GM23248 (cell line): ENCODE data around the gene G0S2. TPM values are rescaled to one million over a fixed set of nuclear protein-coding genes. Genes with fewer than 3 reads are reported as not detected.

Experiments
- DNase-seq: peaks from one replicate; pipeline ENCODE4 v3.0.0-alpha.2; 2015
- H2AFZ ChIP-seq: fragments of 200-600 bp; sonication (generic); 2 replicates; pipeline ENCODE4 v1.6.1; 2016; ENCODE audit warnings: antibody characterized with exemption
- H3F3A ChIP-seq: fragments of 200-600 bp; sonication (generic); 2 replicates; pipeline ENCODE4 v1.6.1; 2016; ENCODE audit warnings: mild to moderate bottlenecking, antibody characterized with exemption, mixed run types; ENCODE audit not compliant: insufficient read depth
- H3K27ac ChIP-seq: fragments of 200-600 bp; sonication (generic); 2 replicates; pipeline ENCODE4 v1.5.1; 2016; ENCODE audit warnings: mild to moderate bottlenecking
- H3K27me3 ChIP-seq: fragments of 200-600 bp; sonication (generic); replicated peaks from 2 replicates; pipeline ENCODE4 v1.6.1; 2016; ENCODE audit warnings: mild to moderate bottlenecking; ENCODE audit not compliant: insufficient read depth
- H3K36me3 ChIP-seq: fragments of 200-600 bp; sonication (generic); 2 replicates; pipeline ENCODE4 v1.6.1; 2016; ENCODE audit warnings: low read depth, mild to moderate bottlenecking
- H3K4me1 ChIP-seq: fragments of 200-600 bp; sonication (generic); 2 replicates; pipeline ENCODE4 v1.6.1; 2016; ENCODE audit warnings: mild to moderate bottlenecking; ENCODE audit not compliant: insufficient read depth
- H3K4me2 ChIP-seq: fragments of 200-600 bp; sonication (generic); one replicate; pipeline ENCODE4 v1.6.1; 2016; ENCODE audit warnings: mild to moderate bottlenecking; ENCODE audit not compliant: unreplicated experiment
- H3K4me3 ChIP-seq: fragments of 200-600 bp; sonication (generic); 2 replicates; pipeline ENCODE4 v1.5.1; 2016; ENCODE audit warnings: mild to moderate bottlenecking
- H3K79me2 ChIP-seq: fragments of 200-600 bp; sonication (generic); 2 replicates; pipeline ENCODE4 v1.6.1; 2016; ENCODE audit warnings: mild to moderate bottlenecking; ENCODE audit not compliant: insufficient read depth
- H3K9ac ChIP-seq: fragments of 200-600 bp; sonication (generic); 2 replicates; pipeline ENCODE4 v1.6.1; 2016; ENCODE audit warnings: mild to moderate bottlenecking
- H3K9me2 ChIP-seq: fragments of 200-600 bp; sonication (generic); 2 replicates; pipeline ENCODE4 v1.6.1; 2016; ENCODE audit warnings: mixed run types, mild to moderate bottlenecking, moderate library complexity; ENCODE audit not compliant: insufficient read depth
- H3K9me3 ChIP-seq: fragments of 200-600 bp; sonication (generic); one replicate; pipeline ENCODE4 v1.6.1; 2017; ENCODE audit warnings: low read depth
- H4K20me1 ChIP-seq: fragments of 200-600 bp; sonication (generic); 2 replicates; pipeline ENCODE4 v1.6.0; 2016; ENCODE audit not compliant: insufficient read depth
- EZH2 ChIP-seq: fragments of 200-600 bp; sonication (generic); IDR thresholded peaks from 2 replicates; pipeline ENCODE4 v1.6.1; 2018; ENCODE audit warnings: antibody characterized with exemption, mild to moderate bottlenecking; ENCODE audit not compliant: insufficient read depth, poor library complexity, severe bottlenecking
- EZH2phosphoT487 ChIP-seq: fragments of 200-600 bp; sonication (generic); IDR thresholded peaks from 2 replicates; pipeline ENCODE4 v1.6.1; 2018; ENCODE audit warnings: antibody characterized with exemption, moderate library complexity, mild to moderate bottlenecking, low read depth; ENCODE audit not compliant: insufficient read depth
- WGBS, 2 experiments: methylation state at CpG; one replicate each; pipeline ENCODE4 v1.1.6; 2015 to 2017; ENCODE audit warnings: low lambda C conversion rate in 2 of 2, low coverage in 1 of 2; ENCODE audit errors: missing lambda C conversion rate in 2 of 2; 5-methylcytosine and 5-hydroxymethylcytosine counted together
- in situ Hi-C: fragments of 300-500 bp; cut with MboI; formaldehyde crosslinking; loops from 2 replicates; pipeline ENCODE4 v1.15.0; 2020
- polyA plus RNA-seq: library from polyadenylated mRNA; unstranded; fragments of >200 nt; fragmentation: Nextera tagmentation; extraction: Ambion mirVana; gene quantifications from 2 replicates; pipeline ENCODE4 v1.2.1, GENCODE V29; 2016
- total RNA-seq: library from RNA; depleted of rRNA; stranded (reverse); fragments of >200 nt; shearing (Covaris generic); gene quantifications from 2 replicates; pipeline ENCODE4 v1.2.3, GENCODE V29; 2014

Gene G0S2
- total and polyA plus RNA-seq, 2 experiments from 2014 or later: 0.65 to 2.0 TPM

DNA sequence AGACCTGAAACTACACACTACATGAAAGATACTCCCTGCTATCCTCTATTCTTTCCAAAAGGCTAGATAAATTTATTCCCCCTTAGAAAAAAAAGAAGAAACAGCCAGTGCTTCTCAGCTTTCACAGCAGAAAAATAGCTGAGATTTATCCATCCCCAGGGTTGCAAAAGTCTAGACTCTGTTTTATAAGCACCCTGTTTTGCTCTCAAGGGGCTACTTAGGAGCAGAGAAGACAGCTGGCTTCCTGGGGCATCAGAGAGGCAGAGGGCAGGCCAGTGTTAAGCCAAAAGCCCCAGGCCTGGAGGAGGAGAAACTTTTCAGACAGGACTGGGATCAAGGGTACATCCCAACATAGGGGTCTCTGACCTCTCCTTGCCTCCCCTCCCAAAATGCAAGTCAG is 26.9 kb upstream of the G0S2 start:
- no peaks in the 10 kb centered on the region for H3K9me3 ChIP-seq
- in situ Hi-C loops: no loop called here
- no peaks in the 10 kb centered on the region for H4K20me1 ChIP-seq
- H3K9me2 ChIP-seq: no peaks in the 10 kb centered on the region
- peaks cover 20% of the 10 kb centered on the region for H3F3A ChIP-seq
- no peak overlapping the region for H3K27ac ChIP-seq
- H3K4me3 ChIP-seq: no peak overlapping the region
- no peak overlapping the region for H3K9ac ChIP-seq
- no peaks in the 10 kb centered on the region for H3K79me2 ChIP-seq
- DNase-seq: no peak
- TF ChIP-seq EZH2phosphoT487 (no peak), EZH2 (no peak)
- no peak overlapping the region for H2AFZ ChIP-seq
- no peaks in the 10 kb centered on the region for H3K36me3 ChIP-seq
- no peak overlapping the region for H3K4me2 ChIP-seq
- H3K4me1 ChIP-seq: peaks cover 34% of the 10 kb centered on the region
- H3K27me3 ChIP-seq: no peaks in the 10 kb centered on the region

DNA sequence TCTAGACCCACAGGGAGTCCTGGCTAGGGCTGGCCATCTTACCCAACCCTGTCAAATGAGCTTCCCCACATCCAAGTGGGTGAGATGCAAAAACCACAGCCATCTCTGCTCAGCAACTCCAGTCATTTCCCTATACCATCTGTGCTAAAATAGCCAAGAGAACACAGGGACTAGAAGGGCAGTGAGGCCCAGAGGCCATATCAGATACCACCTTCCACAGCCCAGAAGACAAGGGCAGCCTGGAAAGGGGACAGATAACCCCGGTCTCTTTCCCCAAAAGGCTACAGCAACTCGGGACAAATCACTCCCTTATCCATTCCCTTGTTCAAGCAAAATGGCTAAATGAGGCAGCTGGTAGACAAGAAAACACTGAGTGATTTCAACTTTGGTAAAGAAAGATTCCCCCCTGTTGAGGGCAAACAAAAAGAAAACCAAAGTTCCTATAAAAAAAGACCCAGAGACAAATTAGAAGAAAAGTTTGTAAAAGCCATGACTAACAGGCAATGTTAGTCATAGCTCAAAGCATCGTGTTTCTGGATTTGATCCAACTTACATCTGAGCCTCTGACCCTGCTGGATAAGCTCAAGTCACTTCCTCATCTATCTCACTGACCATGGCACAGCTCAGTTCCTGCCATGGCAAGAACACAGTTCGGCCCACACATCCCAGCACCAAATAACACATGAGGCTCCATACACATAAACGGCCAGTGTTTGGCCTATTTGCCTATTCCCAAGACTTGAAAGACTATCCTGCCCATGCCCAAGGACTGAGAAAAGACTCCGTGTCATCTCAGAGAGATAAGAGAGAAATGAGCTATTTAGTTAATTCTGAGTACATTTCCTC is 26.1 kb upstream of the G0S2 start:
- peak; percentile 92 for DNase-seq
- TF ChIP-seq EZH2 (no peak), EZH2phosphoT487 (no peak)
- Histone ChIP-seq H3K9me3 (no peaks in the 10 kb centered on the region), H3K9me2 (no peaks in the 10 kb centered on the region), H3K27ac (peak overlapping the region; percentile 47), H3F3A (peaks cover 20% of the 10 kb centered on the region), H3K79me2 (no peaks in the 10 kb centered on the region), H3K4me3 (0 out of 2 replicates have a peak overlapping the region, but pooled peaks have one; percentile 4), H3K36me3 (no peaks in the 10 kb centered on the region), H3K4me2 (peak overlapping the region; percentile 44), H3K4me1 (peaks cover 34% of the 10 kb centered on the region), H2AFZ (peak overlapping the region; percentile 44; the same call in 1 of the 2 replicates), H3K9ac (no peak overlapping the region), H3K27me3 (no peaks in the 10 kb centered on the region), H4K20me1 (no peaks in the 10 kb centered on the region)
- 51 to 53% methylated on average over 6 of the region's 6 CpGs for WGBS, 2 experiments
- in situ Hi-C loops: no loop called here

DNA sequence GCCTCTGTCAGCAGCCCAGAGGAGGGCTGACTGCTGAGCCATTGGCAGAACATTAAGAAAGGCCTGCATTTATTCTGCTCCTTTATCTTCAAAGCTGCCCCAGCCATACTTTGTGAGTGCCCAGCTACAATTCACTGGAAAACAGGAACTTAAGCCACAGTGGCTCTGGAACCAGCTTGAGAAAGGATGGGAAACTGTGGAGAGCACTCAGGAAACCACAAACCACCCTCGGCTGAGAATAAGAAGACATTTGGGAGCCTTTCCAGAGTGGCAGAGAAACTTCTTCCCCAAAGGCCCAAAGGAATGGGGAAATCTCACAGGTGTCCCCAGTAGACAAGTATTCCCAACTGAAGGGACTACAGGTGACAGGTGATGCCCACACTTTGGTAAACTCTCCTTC is 24.8 kb upstream of the G0S2 start:
- H3F3A ChIP-seq: peaks cover 20% of the 10 kb centered on the region
- peaks cover 34% of the 10 kb centered on the region for H3K4me1 ChIP-seq
- DNase-seq: no peak
- 81 to 91% methylated on average over 1 of the region's 1 CpG for WGBS, 2 experiments
- H4K20me1 ChIP-seq: no peaks in the 10 kb centered on the region
- H3K9ac ChIP-seq: no peak overlapping the region
- no peak for TF ChIP-seq EZH2phosphoT487
- TF ChIP-seq EZH2: no peak
- H3K4me2 ChIP-seq: no peak overlapping the region
- H2AFZ ChIP-seq: no peak overlapping the region
- H3K4me3 ChIP-seq: no peak overlapping the region
- H3K9me3 ChIP-seq: no peaks in the 10 kb centered on the region
- H3K27ac ChIP-seq: peak overlapping the region; percentile 55; the same call in 1 of the 2 replicates
- H3K36me3 ChIP-seq: no peaks in the 10 kb centered on the region
- H3K79me2 ChIP-seq: no peaks in the 10 kb centered on the region
- in situ Hi-C loops: no loop called here
- H3K27me3 ChIP-seq: no peaks in the 10 kb centered on the region
- no peaks in the 10 kb centered on the region for H3K9me2 ChIP-seq

DNA sequence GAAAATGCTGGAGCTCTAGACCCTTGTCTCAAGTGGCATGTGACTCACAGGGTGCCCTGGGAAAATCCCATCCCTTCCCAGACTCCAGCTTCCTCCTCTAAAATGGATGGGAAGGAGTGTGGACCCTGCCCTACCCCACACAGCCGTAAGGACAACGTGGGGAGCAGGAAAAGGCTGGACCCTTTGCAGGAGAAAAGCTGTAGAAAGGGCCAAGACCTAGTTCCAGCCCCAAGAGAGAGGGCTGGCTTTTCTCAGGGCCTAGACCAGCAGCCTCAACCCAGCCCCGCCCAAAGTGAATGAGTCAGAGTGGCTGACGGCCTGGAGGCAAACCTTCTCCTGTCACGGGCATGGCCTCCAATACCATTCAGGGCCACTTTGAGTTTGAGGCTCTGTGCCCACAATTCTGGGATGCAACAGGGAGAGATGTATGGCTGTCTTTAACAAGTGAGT is 24.0 kb upstream of the G0S2 start:
- TF ChIP-seq EZH2: no peak
- no peak for TF ChIP-seq EZH2phosphoT487
- H3K4me2 ChIP-seq: no peak overlapping the region
- in situ Hi-C loops: no loop called here
- no peak overlapping the region for H3K4me3 ChIP-seq
- no peaks in the 10 kb centered on the region for H3K9me3 ChIP-seq
- peaks cover 20% of the 10 kb centered on the region for H3F3A ChIP-seq
- peak overlapping the region; percentile 32; the same call in 1 of the 2 replicates for H3K9ac ChIP-seq
- 1% methylated on average over 5 of the region's 5 CpGs for WGBS, 2 experiments
- H2AFZ ChIP-seq: peak overlapping the region; percentile 73
- no peaks in the 10 kb centered on the region for H3K79me2 ChIP-seq
- peak overlapping the region; percentile 55 for H3K27ac ChIP-seq
- no peaks in the 10 kb centered on the region for H3K36me3 ChIP-seq
- DNase-seq: peak; percentile 91
- H3K4me1 ChIP-seq: peaks cover 34% of the 10 kb centered on the region
- no peaks in the 10 kb centered on the region for H3K27me3 ChIP-seq
- no peaks in the 10 kb centered on the region for H4K20me1 ChIP-seq
- H3K9me2 ChIP-seq: no peaks in the 10 kb centered on the region
